Measurements from ENCODE around the gene SDC4. TPM values are rescaled to one million over a fixed set of nuclear protein-coding genes. Genes with fewer than 3 reads are reported as not detected.

Gene SDC4
- total RNA-seq, 2 experiments from 2014 or later, result 21.1 to 22.0 TPM

GRCh38 chr20:45337367-45338120 lies 10.7 kb downstream of the SDC4 start:
- ATAC-seq (no peak), DNase-seq (no peak)
- Mint-ChIP-seq H3K4me3 (no peak overlapping the region), H3K9me3 (no peaks in the 10 kb centered on the region), H3K4me1 (ENCODE audit: low read depth) (peaks cover 1% of the 10 kb centered on the region), H3K27ac (no peak overlapping the region), H3K36me3 (ENCODE audit: low read depth) (peaks cover 18% of the 10 kb centered on the region), H3K27me3 (no peaks in the 10 kb centered on the region)
- ChIA-PET POLR2A (interaction anchor here (3.6 kb wide), 1 partner anchor 10 kb away, joined by 20 read pairs; the partner anchor contains the start of gene SDC4), CTCF (interaction anchor here (1.0 to 1.4 kb wide), 3 partner anchors 26 to 71 kb away, joined by 3 to 4 read pairs (median 4); partner anchors contain the start of genes DBNDD2 and SYS1)
- intact Hi-C loops (cut with micrococcal nuclease), result no loop called here
- TF ChIP-seq CTCF (IDR thresholded peaks at IDR 0.05), result no peak

DNA sequence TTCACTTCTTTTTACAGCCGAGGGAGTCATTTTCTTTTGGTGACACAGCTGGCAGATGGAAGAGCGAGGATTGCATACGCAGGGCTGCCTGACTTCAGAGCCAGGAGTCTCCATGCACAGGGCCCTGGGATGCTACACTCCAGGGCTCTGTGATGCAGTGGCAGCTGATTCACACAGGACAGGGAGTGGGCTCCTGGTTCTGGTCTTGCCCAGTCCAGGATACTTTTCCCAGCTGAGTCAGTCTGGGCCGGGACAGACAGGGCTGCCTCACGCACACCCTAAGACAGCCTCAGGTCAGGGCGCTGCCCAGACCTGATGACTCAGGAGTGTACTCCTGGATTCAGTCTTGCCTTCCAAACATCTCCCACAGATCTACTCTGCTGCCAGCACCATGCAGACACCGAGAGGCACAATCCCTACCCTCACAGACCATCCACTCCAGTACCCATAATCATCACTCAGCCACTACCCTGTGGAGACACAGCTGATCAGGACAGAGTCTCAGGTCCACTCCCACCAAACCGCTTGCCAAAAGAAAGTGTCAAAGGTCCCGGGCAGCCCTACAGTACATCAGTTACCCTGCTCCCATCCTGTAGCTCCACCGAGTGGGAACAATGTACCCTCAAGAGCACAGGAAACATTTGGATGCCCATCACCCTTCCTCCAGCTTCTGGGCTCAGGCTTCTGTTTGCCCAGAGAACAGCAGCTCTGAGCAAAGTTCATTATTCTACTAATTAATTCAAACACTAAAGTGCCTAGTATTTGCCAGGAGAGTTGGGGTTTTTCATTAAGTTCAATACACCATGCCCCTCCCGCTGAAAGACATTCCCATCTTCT lies 11.5 kb downstream of the SDC4 start:
- Mint-ChIP-seq H3K9me3 (no peaks in the 10 kb centered on the region), H3K4me1 (ENCODE audit: low read depth) (no peaks in the 10 kb centered on the region), H3K27ac (no peak overlapping the region), H3K36me3 (ENCODE audit: low read depth) (peaks cover 18% of the 10 kb centered on the region), H3K4me3 (no peak overlapping the region), H3K27me3 (no peaks in the 10 kb centered on the region)
- TF ChIP-seq CTCF (IDR thresholded peaks at IDR 0.05), result no peak
- no peak for DNase-seq
- POLR2A ChIA-PET, result interaction anchor here (0.8 to 3.6 kb wide), 2 partner anchors 11 to 17 kb away, joined by 3 to 20 read pairs; partner anchors contain the start of gene SDC4
- CTCF ChIA-PET, result interaction anchor here (1.0 to 1.4 kb wide), 3 partner anchors 26 to 71 kb away, joined by 3 to 4 read pairs (median 4); partner anchors contain the start of genes DBNDD2 and SYS1
- intact Hi-C loops (cut with micrococcal nuclease), result no loop called here
- ATAC-seq, result no peak

DNA sequence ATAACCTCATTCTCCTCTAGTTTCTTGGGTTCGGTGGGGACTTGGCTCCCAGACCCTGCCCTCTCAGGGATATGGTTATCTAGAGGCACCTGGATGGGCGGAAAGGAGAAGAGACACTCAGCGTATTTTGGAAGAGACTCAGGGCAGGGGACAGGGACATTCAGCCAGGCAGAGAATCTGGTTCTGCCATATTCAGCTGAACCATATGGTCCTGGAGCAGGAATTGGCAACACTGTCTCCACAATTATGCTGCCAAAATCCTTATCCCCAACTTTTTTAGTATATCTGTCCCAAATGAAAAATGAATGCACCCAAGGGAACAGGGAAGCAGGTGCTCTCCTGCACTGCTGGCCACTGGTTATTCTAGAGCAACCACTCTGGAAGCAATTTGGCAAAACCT lies 17.7 kb downstream of the SDC4 start:
- intact Hi-C loops (cut with micrococcal nuclease), result no loop called here
- peaks cover 33% of the 10 kb centered on the region for H3K36me3 Mint-ChIP-seq (ENCODE audit: low read depth)
- no peak overlapping the region for H3K27ac Mint-ChIP-seq
- H3K4me1 Mint-ChIP-seq (ENCODE audit: low read depth), result no peaks in the 10 kb centered on the region
- ATAC-seq (no peak), DNase-seq (no peak)
- no peaks in the 10 kb centered on the region for H3K27me3 Mint-ChIP-seq
- no peaks in the 10 kb centered on the region for H3K9me3 Mint-ChIP-seq
- no peak for TF ChIP-seq CTCF (IDR thresholded peaks at IDR 0.05)
- H3K4me3 Mint-ChIP-seq, result no peak overlapping the region
- CTCF ChIA-PET, result interaction anchor here (1.6 kb wide), 1 partner anchor 11 kb away, joined by 6 read pairs; no protein-coding TSS in a partner anchor
- POLR2A ChIA-PET, result no interaction called here

GRCh38 chr20:45329497-45330319 lies 18.5 kb downstream of the SDC4 start:
- Mint-ChIP-seq H3K9me3 (no peaks in the 10 kb centered on the region), H3K27ac (no peak overlapping the region), H3K27me3 (no peaks in the 10 kb centered on the region), H3K4me1 (ENCODE audit: low read depth) (no peaks in the 10 kb centered on the region), H3K36me3 (ENCODE audit: low read depth) (peaks cover 29% of the 10 kb centered on the region), H3K4me3 (no peak overlapping the region)
- ChIA-PET CTCF (interaction anchor here (1.6 kb wide), 1 partner anchor 10 kb away, joined by 6 read pairs; no protein-coding TSS in a partner anchor), POLR2A (no interaction called here)
- TF ChIP-seq CTCF (IDR thresholded peaks at IDR 0.05), result no peak
- ATAC-seq (no peak), DNase-seq (no peak)
- intact Hi-C loops (cut with micrococcal nuclease), result no loop called here

Measured in activated CD8-positive, alpha-beta T cell treated with anti-CD3 and anti-CD28 coated beads for 36 hours (primary cell).